MCF 10A (cell line): ENCODE results near the gene ATXN2L. TPM values are rescaled to one million over a fixed set of nuclear protein-coding genes. Genes with fewer than 3 reads are reported as not detected.

Source experiments
- BruUV-seq: library from RNA; stranded (reverse); fragments of 400-500 nt; replicated peaks from 2 replicates; lab custom pipeline; 2021; lab: Mats Ljungman, UMichigan
- CTCF ChIA-PET: fragments of 300-600 bp; sonication (Branson Sonifier 250); formaldehyde crosslinking; extraction: SDS; loops from one replicate; lab custom pipeline; 2021; ENCODE audit warnings: antibody characterized with exemption, inconsistent platforms; lab: Yijun Ruan, JAX
- POLR2A ChIA-PET: fragments of 300-600, 350-650 bp; sonication (Branson Sonifier 250); formaldehyde crosslinking; extraction: SDS; loops from one replicate; lab custom pipeline; 2020; ENCODE audit warnings: antibody characterized with exemption, inconsistent platforms; lab: Yijun Ruan, JAX
- DNase-seq: peaks from one replicate; pipeline ENCODE4 v3.0.0-alpha.2; 2018; ENCODE audit not compliant: unreplicated experiment
- H3K27ac Mint-ChIP-seq: one replicate; pipeline ENCODE4 v1.8.0; 2022; ENCODE audit warnings: mild to moderate bottlenecking, low read depth, mixed read lengths; ENCODE audit not compliant: unreplicated experiment
- H3K27me3 Mint-ChIP-seq: one replicate; pipeline ENCODE4 v1.8.0; 2022; ENCODE audit warnings: mixed read lengths; ENCODE audit not compliant: insufficient read depth, unreplicated experiment
- H3K36me3 Mint-ChIP-seq: one replicate; pipeline ENCODE4 v1.8.0; 2022; ENCODE audit warnings: mild to moderate bottlenecking, moderate library complexity, mixed read lengths; ENCODE audit not compliant: insufficient read depth, unreplicated experiment
- H3K4me1 Mint-ChIP-seq: one replicate; pipeline ENCODE4 v1.8.0; 2022; ENCODE audit warnings: mixed read lengths; ENCODE audit not compliant: insufficient read depth, unreplicated experiment
- H3K4me3 Mint-ChIP-seq: one replicate; pipeline ENCODE4 v1.8.0; 2022; ENCODE audit warnings: mild to moderate bottlenecking, moderate library complexity, mixed read lengths; ENCODE audit not compliant: unreplicated experiment
- H3K9me3 Mint-ChIP-seq: one replicate; pipeline ENCODE4 v1.8.0; 2022; ENCODE audit warnings: mixed read lengths; ENCODE audit not compliant: unreplicated experiment
- CTCF ChIP-seq: fragments of 200-600 bp; IDR thresholded peaks from one replicate; pipeline ENCODE4 v1.8.0; 2022; ENCODE audit warnings: antibody characterized with exemption, mild to moderate bottlenecking; ENCODE audit not compliant: unreplicated experiment
- intact Hi-C: fragments of 100-400 bp; cut with micrococcal nuclease; formaldehyde crosslinking; loops from 2 replicates; pipeline ENCODE4 v1.14.1; 2022
- total RNA-seq: library from RNA; stranded (reverse); gene quantifications from 2 replicates; pipeline ENCODE4 v1.2.3, GENCODE V29; 2022

Gene ATXN2L
- total RNA-seq, 1 experiment from 2014 or later = 245 TPM

- TF ChIP-seq CTCF = no peak
- POLR2A ChIA-PET = interaction anchor here (1.0 to 1.2 kb wide), 2 partner anchors 9 to 10 kb away, joined by 4 to 5 read pairs; partner anchors contain the start of gene TUFM
- DNase-seq = no peak
- Mint-ChIP-seq H3K36me3 (peaks cover 74% of the 10 kb centered on the region), H3K27ac (no peak overlapping the region), H3K4me1 (peaks cover 5% of the 10 kb centered on the region), H3K27me3 (no peaks in the 10 kb centered on the region), H3K4me3 (no peak overlapping the region), H3K9me3 (no peaks in the 10 kb centered on the region)
- no TSS peak for BruUV-seq
- intact Hi-C loops = no loop called here
- CTCF ChIA-PET = no interaction called here
Observed at GRCh38 chr16:28835864-28836760, 13.3 kb downstream of the ATXN2L start.

- peaks cover 5% of the 10 kb centered on the region for H3K4me1 Mint-ChIP-seq
- CTCF ChIA-PET = no interaction called here
- H3K4me3 Mint-ChIP-seq = no peak overlapping the region
- no peak overlapping the region for H3K27ac Mint-ChIP-seq
- POLR2A ChIA-PET = interaction anchor here (1.2 kb wide), 1 partner anchor 10 kb away, joined by 5 read pairs; the partner anchor contains the start of gene TUFM
- peaks cover 72% of the 10 kb centered on the region for H3K36me3 Mint-ChIP-seq
- no peaks in the 10 kb centered on the region for H3K9me3 Mint-ChIP-seq
- TF ChIP-seq CTCF = no peak
- intact Hi-C loops = no loop called here
- no peak for DNase-seq
- TSS peak; percentile 37 for BruUV-seq
- no peaks in the 10 kb centered on the region for H3K27me3 Mint-ChIP-seq
Observed at GRCh38 chr16:28836761-28837064, 13.9 kb downstream of the ATXN2L start.

GRCh38 chr16:28837672-28838557 lies 15.1 kb downstream of the ATXN2L start:
- no TSS peak for BruUV-seq
- no peaks in the 10 kb centered on the region for H3K9me3 Mint-ChIP-seq
- H3K4me3 Mint-ChIP-seq = no peak overlapping the region
- no peak for TF ChIP-seq CTCF
- peaks cover 5% of the 10 kb centered on the region for H3K4me1 Mint-ChIP-seq
- H3K27ac Mint-ChIP-seq = no peak overlapping the region
- H3K36me3 Mint-ChIP-seq = peaks cover 72% of the 10 kb centered on the region
- H3K27me3 Mint-ChIP-seq = no peaks in the 10 kb centered on the region
- intact Hi-C loops = no loop called here
- CTCF ChIA-PET = interaction anchor here (1.0 kb wide), 1 partner anchor 107 kb away, joined by 6 read pairs; no protein-coding TSS in a partner anchor
- no peak for DNase-seq
- POLR2A ChIA-PET = interaction anchor here (1.1 to 1.2 kb wide), 2 partner anchors 8 to 16 kb away, joined by 3 to 5 read pairs; partner anchors contain the start of genes ATXN2L and TUFM

GRCh38 chr16:28838558-28838918 lies 15.7 kb downstream of the ATXN2L start:
- DNase-seq = no peak
- H3K4me3 Mint-ChIP-seq = no peak overlapping the region
- H3K9me3 Mint-ChIP-seq = no peaks in the 10 kb centered on the region
- peaks cover 5% of the 10 kb centered on the region for H3K4me1 Mint-ChIP-seq
- no TSS peak for BruUV-seq
- intact Hi-C loops = no loop called here
- no peak overlapping the region for H3K27ac Mint-ChIP-seq
- peaks cover 72% of the 10 kb centered on the region for H3K36me3 Mint-ChIP-seq
- ChIA-PET CTCF (interaction anchor here (1.0 kb wide), 1 partner anchor 107 kb away, joined by 6 read pairs; no protein-coding TSS in a partner anchor), POLR2A (interaction anchor here (1.1 kb wide), 1 partner anchor 16 kb away, joined by 3 read pairs; the partner anchor contains the start of gene ATXN2L)
- H3K27me3 Mint-ChIP-seq = no peaks in the 10 kb centered on the region
- TF ChIP-seq CTCF = no peak
